ENCODE results near the gene ATP11B. TPM values are rescaled to one million over a fixed set of nuclear protein-coding genes. Genes with fewer than 3 reads are reported as not detected.

The ATP11B gene
- total RNA-seq, 2 donors from 2014 or later = 68.8 to 68.9 TPM

GRCh38 chr3:182959474-182960350 lies 166.4 kb downstream of the ATP11B start:
- TF ChIP-seq CTCF (IDR thresholded peaks at IDR 0.05) = no peak
- no peak for ATAC-seq (ENCODE audit: insufficient number of reproducible peaks, low FRiP score, low read depth)
- DNase-seq (ENCODE audit: low spot score) = no peak
- H3K27ac ChIP-seq = no peak overlapping the region
- H3K4me1 ChIP-seq (ENCODE audit: control insufficient read depth in 1 of 2, low read depth in 2 of 2) = peaks cover 0 to 13% of the 10 kb centered on the region in 2 donors
- H3K36me3 ChIP-seq = peaks cover 3% of the 10 kb centered on the region
- no peaks in the 10 kb centered on the region for H3K9me3 ChIP-seq
- H3K4me3 ChIP-seq = no peak overlapping the region
- H3K27me3 ChIP-seq (replicated peaks; ENCODE audit: insufficient read depth) = no peaks in the 10 kb centered on the region

- Histone ChIP-seq H3K27me3 (replicated peaks; ENCODE audit: insufficient read depth) (no peaks in the 10 kb centered on the region), H3K4me1 (ENCODE audit: control insufficient read depth in 1 of 2, low read depth in 2 of 2) (peaks cover 2 to 13% of the 10 kb centered on the region in 2 donors), H3K9me3 (no peaks in the 10 kb centered on the region), H3K36me3 (no peaks in the 10 kb centered on the region), H3K4me3 (no peak overlapping the region), H3K27ac (no peak overlapping the region)
- no peak for TF ChIP-seq CTCF (IDR thresholded peaks at IDR 0.05)
- ATAC-seq (ENCODE audit: insufficient number of reproducible peaks, low FRiP score, low read depth) (no peak), DNase-seq (ENCODE audit: low spot score) (no peak)
Observed at GRCh38 chr3:182962166-182962565, 168.9 kb downstream of the ATP11B start.

- DNase-seq (ENCODE audit: low spot score) = no peak
- Histone ChIP-seq H3K36me3 (no peaks in the 10 kb centered on the region), H3K4me3 (no peak overlapping the region), H3K27ac (no peak overlapping the region), H3K9me3 (no peaks in the 10 kb centered on the region), H3K4me1 (ENCODE audit: control insufficient read depth in 1 of 2, low read depth in 2 of 2) (peaks cover 6 to 15% of the 10 kb centered on the region in 2 donors), H3K27me3 (replicated peaks; ENCODE audit: insufficient read depth) (no peaks in the 10 kb centered on the region)
- no peak for ATAC-seq (ENCODE audit: insufficient number of reproducible peaks, low FRiP score, low read depth)
- no peak for TF ChIP-seq CTCF (IDR thresholded peaks at IDR 0.05)
Observed at GRCh38 chr3:182964179-182964578, 170.9 kb downstream of the ATP11B start.

GRCh38 chr3:182965861-182966366 lies 172.6 kb downstream of the ATP11B start:
- no peak for DNase-seq (ENCODE audit: low spot score)
- peaks cover 14 to 15% of the 10 kb centered on the region in 2 donors for H3K4me1 ChIP-seq (ENCODE audit: control insufficient read depth in 1 of 2, low read depth in 2 of 2)

More at GRCh38 chr3:182965861-182966366, 172.6 kb downstream of the ATP11B start:
- Histone ChIP-seq H3K27me3 (replicated peaks; ENCODE audit: insufficient read depth) (no peaks in the 10 kb centered on the region), H3K36me3 (no peaks in the 10 kb centered on the region), H3K9me3 (no peaks in the 10 kb centered on the region), H3K4me3 (no peak overlapping the region), H3K27ac (no peak overlapping the region)
- no peak for TF ChIP-seq CTCF (IDR thresholded peaks at IDR 0.05)
- no peak for ATAC-seq (ENCODE audit: insufficient number of reproducible peaks, low FRiP score, low read depth)

All from thoracic aorta (tissue), 2 donors.